Testis (tissue), 2 donors: Measurements from ENCODE around the gene DGLUCY.
"Not testable (repeated sequence)": the region's sequence is repeated elsewhere in the genome, so short reads cannot be mapped to it uniquely, and the experiment has no call there.

Source experiments
- POLR2A ChIP-seq: fragments of 450-650 bp; IDR thresholded peaks from one replicate; pipeline ENCODE4 v1.6.1; 2017; ENCODE audit warnings: antibody characterized with exemption, mild to moderate bottlenecking, moderate library complexity
- TF ChIP-seq, protein P1 (sequence below), 3 experiments: fragments of 450-650 bp in 2 of 3; fragments of 200-600 bp in 1 of 3; sonication (generic) in 1 of 3; IDR thresholded peaks; one replicate each; pipeline ENCODE4 v1.5.1; 2016 to 2019; ENCODE audit warnings: antibody characterized with exemption in 3 of 3, mild to moderate bottlenecking in 2 of 3, moderate library complexity in 1 of 3

DNA sequence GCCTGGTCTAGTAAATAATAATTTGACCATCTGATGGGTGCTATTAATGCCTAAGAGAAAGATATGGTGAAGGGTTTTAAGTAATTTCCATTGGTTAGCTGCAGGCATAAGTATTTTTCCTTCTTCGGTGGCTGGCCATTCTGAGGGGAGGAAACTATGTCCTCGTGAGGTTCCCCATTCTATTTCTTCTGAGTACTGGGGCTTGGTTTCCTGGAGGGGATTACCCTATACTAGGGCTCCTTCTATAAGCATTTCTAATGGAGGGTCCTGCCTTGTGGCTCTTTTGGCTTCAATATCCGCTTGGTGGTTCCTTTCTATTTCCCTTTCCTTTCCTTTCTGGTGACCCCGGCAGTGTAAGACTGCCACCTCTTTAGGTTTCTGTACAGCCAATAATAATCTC lies 112.5 kb downstream of the DGLUCY start:
- TF ChIP-seq POLR2A: not testable (repeated sequence)
- TF ChIP-seq, protein P1, sequence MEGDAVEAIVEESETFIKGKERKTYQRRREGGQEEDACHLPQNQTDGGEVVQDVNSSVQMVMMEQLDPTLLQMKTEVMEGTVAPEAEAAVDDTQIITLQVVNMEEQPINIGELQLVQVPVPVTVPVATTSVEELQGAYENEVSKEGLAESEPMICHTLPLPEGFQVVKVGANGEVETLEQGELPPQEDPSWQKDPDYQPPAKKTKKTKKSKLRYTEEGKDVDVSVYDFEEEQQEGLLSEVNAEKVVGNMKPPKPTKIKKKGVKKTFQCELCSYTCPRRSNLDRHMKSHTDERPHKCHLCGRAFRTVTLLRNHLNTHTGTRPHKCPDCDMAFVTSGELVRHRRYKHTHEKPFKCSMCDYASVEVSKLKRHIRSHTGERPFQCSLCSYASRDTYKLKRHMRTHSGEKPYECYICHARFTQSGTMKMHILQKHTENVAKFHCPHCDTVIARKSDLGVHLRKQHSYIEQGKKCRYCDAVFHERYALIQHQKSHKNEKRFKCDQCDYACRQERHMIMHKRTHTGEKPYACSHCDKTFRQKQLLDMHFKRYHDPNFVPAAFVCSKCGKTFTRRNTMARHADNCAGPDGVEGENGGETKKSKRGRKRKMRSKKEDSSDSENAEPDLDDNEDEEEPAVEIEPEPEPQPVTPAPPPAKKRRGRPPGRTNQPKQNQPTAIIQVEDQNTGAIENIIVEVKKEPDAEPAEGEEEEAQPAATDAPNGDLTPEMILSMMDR (IDR thresholded peaks at IDR 0.05): not testable (repeated sequence)
